Upper lobe of left lung (tissue), 4 donors: ENCODE measurements around the gene MACROD2.

ENCODE experiments used
- CTCF ChIP-seq, 6 experiments: fragments of 450-650 bp in 4 of 6; fragments of 200-600 bp in 2 of 6; sonication (generic) in 2 of 6; IDR thresholded peaks; one replicate each; pipeline ENCODE4 v1.5.1; 2016 to 2019; ENCODE audit warnings: antibody characterized with exemption in 6 of 6
- POLR2A ChIP-seq, 4 donors: fragments of 450-650 bp; IDR thresholded peaks; one replicate each; pipeline ENCODE4 v1.5.1; 2016 to 2017; ENCODE audit warnings: antibody characterized with exemption in 4 of 4, mild to moderate bottlenecking in 2 of 4
- POLR2AphosphoS5 ChIP-seq, 2 donors: sonication (generic); formaldehyde crosslinking; IDR thresholded peaks; one replicate each; pipeline ENCODE4 v1.5.1; 2017; ENCODE audit warnings: antibody characterized with exemption in 2 of 2

- TF ChIP-seq CTCF (IDR thresholded peaks at IDR 0.05) (no peak), POLR2A (IDR thresholded peaks at IDR 0.05) (no peak), POLR2AphosphoS5 (IDR thresholded peaks at IDR 0.05) (no peak)
Observed at GRCh38 chr20:14611479-14611878, 616.2 kb downstream of the MACROD2 start.
